GM12873 (cell line): ENCODE measurements around the gene DNAJC22.

Experiments used
- CTCF ChIP-seq: IDR thresholded peaks from 2 replicates; pipeline ENCODE4 v1.5.1; 2012; ENCODE audit warnings: low read depth, mild to moderate bottlenecking, moderate library complexity, low read length, control low read depth; ENCODE audit not compliant: insufficient read depth; ENCODE audit errors: missing control alignments

Gene DNAJC22

GRCh38 chr12:49345051-49345824 is 1.4 kb upstream of the DNAJC22 start:
- no peak for TF ChIP-seq CTCF

- no peak for TF ChIP-seq CTCF
Measured at GRCh38 chr12:49345825-49346658, 646 bp upstream of the DNAJC22 start.

GRCh38 chr12:49347311-49348193 is 864 bp downstream of the DNAJC22 start:
- TF ChIP-seq CTCF: peak; percentile 90

- TF ChIP-seq CTCF: no peak
Measured at GRCh38 chr12:49348781-49349180, 2.1 kb downstream of the DNAJC22 start.

GRCh38 chr12:49349266-49349665 is 2.6 kb downstream of the DNAJC22 start:
- no peak for TF ChIP-seq CTCF

- no peak for TF ChIP-seq CTCF
Measured at GRCh38 chr12:49352351-49352750, 5.7 kb downstream of the DNAJC22 start.
